ENCODE data around the gene GIPC3.

The GIPC3 gene

GRCh38 chr19:3634496-3635045 lies 49.3 kb downstream of the GIPC3 start:
- in situ Hi-C loops (cut with MboI; ENCODE audit: low sequenced_read_pairs): no loop called here

- in situ Hi-C loops (cut with MboI; ENCODE audit: low sequenced_read_pairs): no loop called here
Measured at GRCh38 chr19:3636506-3636905, 51.2 kb downstream of the GIPC3 start.

DNA sequence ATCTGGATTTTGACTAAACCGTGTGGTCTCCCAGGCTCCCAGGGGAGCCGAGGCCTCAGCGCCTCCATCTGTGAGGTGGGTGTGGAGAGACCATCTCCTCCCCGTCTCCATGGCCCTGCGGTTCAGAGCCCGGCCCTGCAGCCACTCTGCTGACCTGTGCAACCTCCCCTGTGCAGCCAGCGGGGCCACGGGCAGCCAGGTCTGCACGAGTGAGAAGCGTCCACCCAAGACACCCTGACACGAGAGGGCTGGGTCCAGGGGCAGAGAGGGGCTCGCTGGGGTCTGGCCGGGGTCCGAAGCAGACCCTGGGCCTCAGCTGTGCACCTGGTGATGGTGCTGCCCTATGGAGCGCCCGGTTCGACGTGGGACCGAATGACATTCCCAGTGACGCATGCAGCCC lies 51.7 kb downstream of the GIPC3 start:
- in situ Hi-C loops (cut with MboI; ENCODE audit: low sequenced_read_pairs): no loop called here

GRCh38 chr19:3637621-3638020 lies 52.3 kb downstream of the GIPC3 start:
- in situ Hi-C loops (cut with MboI; ENCODE audit: low sequenced_read_pairs): no loop called here

- in situ Hi-C loops (cut with MboI; ENCODE audit: low sequenced_read_pairs): no loop called here
Measured at GRCh38 chr19:3638208-3639193, 53.2 kb downstream of the GIPC3 start.

- in situ Hi-C loops (cut with MboI; ENCODE audit: low sequenced_read_pairs): no loop called here
Measured at GRCh38 chr19:3639479-3639878, 54.2 kb downstream of the GIPC3 start.

GRCh38 chr19:3641515-3642269 lies 56.4 kb downstream of the GIPC3 start:
- in situ Hi-C loops (cut with MboI; ENCODE audit: low sequenced_read_pairs): no loop called here

GRCh38 chr19:3642296-3642695 lies 57.0 kb downstream of the GIPC3 start:
- in situ Hi-C loops (cut with MboI; ENCODE audit: low sequenced_read_pairs): no loop called here
